Upper lobe of right lung (tissue), 1 donor: Measurements from ENCODE around the gene COL6A1. TPM values are rescaled to one million over a fixed set of nuclear protein-coding genes. Genes with fewer than 3 reads are reported as not detected.

Source experiments
- ATAC-seq: fragments of 200-7000 bp; cut with Tn5 transposase; one replicate; pipeline ENCODE4 v1.9.1; 2020; ENCODE audit warnings: mild to moderate bottlenecking, moderate library complexity
- DNase-seq: peaks from one replicate; pipeline ENCODE4 v3.0.0-alpha.2; 2020
- H3K27ac ChIP-seq: fragments of 200-600 bp; one replicate; pipeline ENCODE4 v1.8.0; 2022
- H3K27me3 ChIP-seq: fragments of 200-600 bp; one replicate; pipeline ENCODE4 v1.8.0; 2022; ENCODE audit warnings: mild to moderate bottlenecking
- H3K36me3 ChIP-seq: fragments of 200-600 bp; one replicate; pipeline ENCODE4 v1.8.0; 2022
- H3K4me1 ChIP-seq: fragments of 200-600 bp; one replicate; pipeline ENCODE4 v1.8.0; 2022
- H3K4me3 ChIP-seq: fragments of 200-600 bp; one replicate; pipeline ENCODE4 v1.8.0; 2022; ENCODE audit warnings: mild to moderate bottlenecking
- H3K9me3 ChIP-seq: fragments of 200-600 bp; one replicate; pipeline ENCODE4 v1.8.0; 2022
- intact Hi-C: fragments of 100-400 bp; cut with DNase I; formaldehyde crosslinking; loops from one replicate; pipeline ENCODE4 v1.11.0; 2022
- total RNA-seq: library from RNA; stranded (reverse); fragmentation: NEBNext Ultra II Directional; extraction: Animal tissue kit (Norgen Biotek cat#: 25700); gene quantifications from one replicate; pipeline ENCODE4 v1.2.1, GENCODE V29; 2021
- TF ChIP-seq, protein P1 (sequence below): fragments of 200-600 bp; IDR thresholded peaks from one replicate; pipeline ENCODE4 v1.8.0; 2022; ENCODE audit warnings: antibody characterized with exemption
- donor health status: DM: no; HTN: yes; CAD: no; lungs with severe emphysema.

COL6A1 gene
- total RNA-seq, 1 donor from 2014 or later = 175 TPM

DNA sequence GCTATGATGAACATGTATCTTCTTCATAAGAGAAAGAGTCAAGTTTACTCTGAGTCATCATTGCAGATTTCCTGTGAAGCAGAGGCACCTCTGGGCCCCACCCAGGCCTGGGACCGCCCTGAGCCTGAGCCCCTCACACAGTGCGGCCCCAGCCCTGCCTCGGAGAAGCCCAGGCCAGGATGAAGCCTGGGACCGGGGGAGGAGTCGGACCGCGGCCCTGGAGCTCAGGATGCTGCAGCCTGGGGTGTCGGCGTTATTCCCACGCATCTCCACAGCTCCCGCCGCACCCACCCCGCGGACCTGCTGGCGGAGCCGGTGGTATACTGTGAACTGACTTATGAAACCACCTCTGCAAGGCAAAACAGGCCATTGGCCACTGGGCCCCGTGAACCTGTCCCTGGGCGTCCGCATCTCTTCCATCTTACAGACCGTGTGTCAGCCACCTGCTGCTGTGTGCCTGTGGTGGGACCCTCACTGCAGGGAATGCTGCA lies 2.4 kb upstream of the COL6A1 start:
- no peak overlapping the region for H3K27ac ChIP-seq
- H3K36me3 ChIP-seq = no peaks in the 10 kb centered on the region
- H3K27me3 ChIP-seq = peaks cover 20% of the 10 kb centered on the region
- peak; percentile 65 for DNase-seq
- H3K4me1 ChIP-seq = peaks cover 14% of the 10 kb centered on the region
- no peak for ATAC-seq
- TF ChIP-seq, protein P1, sequence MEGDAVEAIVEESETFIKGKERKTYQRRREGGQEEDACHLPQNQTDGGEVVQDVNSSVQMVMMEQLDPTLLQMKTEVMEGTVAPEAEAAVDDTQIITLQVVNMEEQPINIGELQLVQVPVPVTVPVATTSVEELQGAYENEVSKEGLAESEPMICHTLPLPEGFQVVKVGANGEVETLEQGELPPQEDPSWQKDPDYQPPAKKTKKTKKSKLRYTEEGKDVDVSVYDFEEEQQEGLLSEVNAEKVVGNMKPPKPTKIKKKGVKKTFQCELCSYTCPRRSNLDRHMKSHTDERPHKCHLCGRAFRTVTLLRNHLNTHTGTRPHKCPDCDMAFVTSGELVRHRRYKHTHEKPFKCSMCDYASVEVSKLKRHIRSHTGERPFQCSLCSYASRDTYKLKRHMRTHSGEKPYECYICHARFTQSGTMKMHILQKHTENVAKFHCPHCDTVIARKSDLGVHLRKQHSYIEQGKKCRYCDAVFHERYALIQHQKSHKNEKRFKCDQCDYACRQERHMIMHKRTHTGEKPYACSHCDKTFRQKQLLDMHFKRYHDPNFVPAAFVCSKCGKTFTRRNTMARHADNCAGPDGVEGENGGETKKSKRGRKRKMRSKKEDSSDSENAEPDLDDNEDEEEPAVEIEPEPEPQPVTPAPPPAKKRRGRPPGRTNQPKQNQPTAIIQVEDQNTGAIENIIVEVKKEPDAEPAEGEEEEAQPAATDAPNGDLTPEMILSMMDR = no peak
- intact Hi-C loops = loop anchor here (10.0 kb wide), 1 partner anchor 116 kb away; the partner anchor contains the start of gene COL6A2
- no peak overlapping the region for H3K4me3 ChIP-seq
- no peaks in the 10 kb centered on the region for H3K9me3 ChIP-seq

- Histone ChIP-seq H3K4me3 (no peak overlapping the region), H3K9me3 (no peaks in the 10 kb centered on the region), H3K4me1 (peaks cover 10% of the 10 kb centered on the region), H3K36me3 (no peaks in the 10 kb centered on the region), H3K27ac (no peak overlapping the region), H3K27me3 (peaks cover 15% of the 10 kb centered on the region)
- TF ChIP-seq, protein P1 = no peak
- DNase-seq (peak; percentile 46), ATAC-seq (no peak)
- intact Hi-C loops = loop anchor here (10.0 kb wide), 1 partner anchor 115 kb away; the partner anchor contains the start of gene COL6A2
Observed at GRCh38 chr21:45979651-45980050, 1.9 kb upstream of the COL6A1 start.

DNA sequence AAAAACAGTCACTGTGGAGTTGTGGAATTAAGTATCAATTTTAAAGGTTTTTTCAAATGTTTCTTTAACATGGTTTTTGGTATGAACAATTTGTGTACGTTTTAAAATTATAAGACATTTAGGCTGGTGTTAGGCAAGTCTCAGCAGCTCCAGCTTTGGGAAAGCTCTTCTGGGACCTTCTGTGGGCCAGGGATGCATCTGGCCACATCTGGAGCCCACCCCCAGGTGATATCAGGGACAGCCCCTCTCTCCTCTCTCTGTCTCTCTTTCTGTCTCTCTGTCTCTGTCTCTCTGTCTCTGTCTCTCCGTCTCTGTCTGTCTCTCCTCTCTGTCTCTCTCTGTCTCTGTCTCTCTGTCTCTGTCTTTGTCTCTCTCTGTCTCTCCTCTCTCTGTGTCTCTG lies 1.3 kb upstream of the COL6A1 start:
- H3K27me3 ChIP-seq = peaks cover 9% of the 10 kb centered on the region
- intact Hi-C loops = no loop called here
- DNase-seq (no peak), ATAC-seq (no peak)
- no peaks in the 10 kb centered on the region for H3K36me3 ChIP-seq
- TF ChIP-seq, protein P1 = no peak
- H3K4me1 ChIP-seq = peaks cover 3% of the 10 kb centered on the region
- H3K9me3 ChIP-seq = no peaks in the 10 kb centered on the region
- no peak overlapping the region for H3K27ac ChIP-seq
- no peak overlapping the region for H3K4me3 ChIP-seq

DNA sequence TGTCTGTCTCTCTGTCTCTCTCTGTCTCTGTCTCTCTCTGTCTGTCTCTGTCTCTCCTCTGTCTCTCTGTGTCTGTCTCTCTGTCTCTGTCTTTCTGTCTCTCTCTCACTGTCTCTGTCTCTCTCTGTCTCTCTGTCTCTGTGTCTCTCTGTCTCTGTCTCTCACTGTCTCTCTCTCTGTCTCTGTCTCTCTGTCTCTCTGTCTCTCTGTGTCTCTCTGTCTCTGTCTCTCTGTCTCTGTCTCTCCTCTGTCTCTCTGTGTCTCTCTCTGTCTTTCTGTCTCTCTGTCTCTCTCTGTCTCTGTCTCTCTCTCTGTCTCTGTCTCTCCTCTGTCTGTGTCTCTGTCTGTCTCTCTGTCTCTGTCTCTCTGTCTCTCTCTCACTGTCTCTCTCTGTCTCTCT lies 873 bp upstream of the COL6A1 start:
- peaks cover 2% of the 10 kb centered on the region for H3K4me1 ChIP-seq
- ATAC-seq = no peak
- TF ChIP-seq, protein P1 = no peak

GRCh38 chr21:45982092-45982757 lies 655 bp downstream of the COL6A1 start:
- TF ChIP-seq, protein P1 = no peak
- peak overlapping the region; percentile 71 for H3K4me3 ChIP-seq
- peaks cover 9% of the 10 kb centered on the region for H3K27me3 ChIP-seq
- intact Hi-C loops = no loop called here
- no peak for DNase-seq
- peaks cover 2% of the 10 kb centered on the region for H3K4me1 ChIP-seq
- no peaks in the 10 kb centered on the region for H3K9me3 ChIP-seq
- H3K27ac ChIP-seq = peak overlapping the region; percentile 70
- H3K36me3 ChIP-seq = peaks cover 15% of the 10 kb centered on the region
- ATAC-seq = peak; percentile 11

More for the DNA sequence above, 873 bp upstream of the COL6A1 start:
- peak overlapping the region; percentile 63 for H3K27ac ChIP-seq
- no peak for DNase-seq
- no peaks in the 10 kb centered on the region for H3K9me3 ChIP-seq
- intact Hi-C loops = no loop called here
- H3K4me3 ChIP-seq = peak overlapping the region; percentile 47
- H3K36me3 ChIP-seq = no peaks in the 10 kb centered on the region
- H3K27me3 ChIP-seq = peaks cover 9% of the 10 kb centered on the region
